HG02642 (cell line): Measurements from ENCODE around the gene RTN4IP1.

Source experiments
- ATAC-seq: cut with Tn5 transposase; IDR thresholded peaks from one replicate; pipeline ENCODE4 v1.9.1; 2021; ENCODE audit warnings: mild to moderate bottlenecking; ENCODE audit not compliant: unreplicated experiment, poor library complexity

RTN4IP1 gene

GRCh38 chr6:106629103-106629858 lies at the start of gene RTN4IP1, which contains the start of gene QRSL1:
Gene RTN4IP1, minus strand, starts transcription at chr6:106629498. Its CDS starts 477 bp downstream, at chr6:106629021.
Gene QRSL1, plus strand, starts transcription at chr6:106629578. Its CDS starts 104 bp downstream, at chr6:106629682.
- ATAC-seq: peak; percentile 88

- ATAC-seq: no peak
Measured at GRCh38 chr6:106677282-106677681, 48.0 kb upstream of the RTN4IP1 start.

- no peak for ATAC-seq
Measured at GRCh38 chr6:106674541-106675229, 45.4 kb upstream of the RTN4IP1 start.

- no peak for ATAC-seq
Measured at GRCh38 chr6:106671651-106672050, 42.4 kb upstream of the RTN4IP1 start.

GRCh38 chr6:106670236-106670635 lies 40.9 kb upstream of the RTN4IP1 start:
- no peak for ATAC-seq

- no peak for ATAC-seq
Measured at GRCh38 chr6:106667022-106667402, 37.7 kb upstream of the RTN4IP1 start.

GRCh38 chr6:106666282-106667021 lies 37.2 kb upstream of the RTN4IP1 start:
- peak; percentile 100 for ATAC-seq

GRCh38 chr6:106662458-106662857 lies 33.2 kb upstream of the RTN4IP1 start:
- no peak for ATAC-seq

- no peak for ATAC-seq
Measured at GRCh38 chr6:106659859-106660258, 30.6 kb upstream of the RTN4IP1 start.

GRCh38 chr6:106658469-106658868 lies 29.2 kb upstream of the RTN4IP1 start:
- ATAC-seq: no peak

- ATAC-seq: peak; percentile 87
Measured at GRCh38 chr6:106648651-106649308, 19.5 kb upstream of the RTN4IP1 start.

GRCh38 chr6:106643061-106643460 lies 13.8 kb upstream of the RTN4IP1 start:
- no peak for ATAC-seq

- no peak for ATAC-seq
Measured at GRCh38 chr6:106642476-106642875, 13.2 kb upstream of the RTN4IP1 start.

- no peak for ATAC-seq
Measured at GRCh38 chr6:106639812-106640211, 10.5 kb upstream of the RTN4IP1 start.

- peak; percentile 72 for ATAC-seq
Measured at GRCh38 chr6:106637717-106638341, 8.5 kb upstream of the RTN4IP1 start.

GRCh38 chr6:106637051-106637716 lies 7.9 kb upstream of the RTN4IP1 start:
- ATAC-seq: peak; percentile 34

- ATAC-seq: no peak
Measured at GRCh38 chr6:106634565-106634964, 5.3 kb upstream of the RTN4IP1 start.

GRCh38 chr6:106631346-106631745 lies 2.0 kb upstream of the RTN4IP1 start:
- no peak for ATAC-seq

GRCh38 chr6:106630366-106630765 lies 1.1 kb upstream of the RTN4IP1 start:
- ATAC-seq: no peak

GRCh38 chr6:106629859-106630163 lies 513 bp upstream of the RTN4IP1 start:
- no peak for ATAC-seq
